GM18502 (cell line): ENCODE measurements around the gene TASP1.
"Not testable (repeated sequence)": the region's sequence is repeated elsewhere in the genome, so short reads cannot be mapped to it uniquely, and the experiment has no call there.

Source experiments
- ATAC-seq: cut with Tn5 transposase; IDR thresholded peaks from one replicate; pipeline ENCODE4 v1.9.1; 2021; ENCODE audit warnings: mild to moderate bottlenecking; ENCODE audit not compliant: unreplicated experiment, poor library complexity

Gene TASP1

GRCh38 chr20:13416531-13416930 lies 222.2 kb downstream of the TASP1 start:
- no peak for ATAC-seq

- ATAC-seq: no peak
Observed at GRCh38 chr20:13412806-13413445, 225.8 kb downstream of the TASP1 start.

- ATAC-seq: no peak
Observed at GRCh38 chr20:13404293-13404692, 234.4 kb downstream of the TASP1 start.

GRCh38 chr20:13403453-13403852 lies 235.3 kb downstream of the TASP1 start:
- ATAC-seq: no peak

- ATAC-seq: no peak
Observed at GRCh38 chr20:13402986-13403385, 235.7 kb downstream of the TASP1 start.

- no peak for ATAC-seq
Observed at GRCh38 chr20:13402171-13402760, 236.5 kb downstream of the TASP1 start.

- no peak for ATAC-seq
Observed at GRCh38 chr20:13401596-13401995, 237.1 kb downstream of the TASP1 start.

- no peak for ATAC-seq
Observed at GRCh38 chr20:13400453-13400852, 238.3 kb downstream of the TASP1 start.

- ATAC-seq: no peak
Observed at GRCh38 chr20:13397300-13397724, 241.4 kb downstream of the TASP1 start.

GRCh38 chr20:13396826-13397225 lies 241.9 kb downstream of the TASP1 start:
- ATAC-seq: no peak

- no peak for ATAC-seq
Observed at GRCh38 chr20:13396022-13396421, 242.7 kb downstream of the TASP1 start.

- ATAC-seq: no peak
Observed at GRCh38 chr20:13395232-13395631, 243.5 kb downstream of the TASP1 start.

- ATAC-seq: no peak
Observed at GRCh38 chr20:13392391-13392790, 246.3 kb downstream of the TASP1 start.

- no peak for ATAC-seq
Observed at GRCh38 chr20:13389115-13389514, 249.6 kb downstream of the TASP1 start.

- ATAC-seq: no peak
Observed at GRCh38 chr20:13384132-13384531, 254.6 kb downstream of the TASP1 start.

- no peak for ATAC-seq
Observed at GRCh38 chr20:13382786-13383185, 255.9 kb downstream of the TASP1 start.

- ATAC-seq: not testable (repeated sequence)
Observed at GRCh38 chr20:13380497-13381229, 258.1 kb downstream of the TASP1 start.

GRCh38 chr20:13373400-13373799 lies 265.3 kb downstream of the TASP1 start:
- no peak for ATAC-seq

GRCh38 chr20:13364278-13365170 lies 274.2 kb downstream of the TASP1 start:
- no peak for ATAC-seq

- no peak for ATAC-seq
Observed at GRCh38 chr20:13363473-13363872, 275.3 kb downstream of the TASP1 start.

GRCh38 chr20:13362165-13362564 lies 276.6 kb downstream of the TASP1 start:
- not testable (repeated sequence) for ATAC-seq
